Astrocyte (in vitro differentiated cells and primary cell): Measurements from ENCODE around the gene TXNDC17. TPM values are rescaled to one million over a fixed set of nuclear protein-coding genes. Genes with fewer than 3 reads are reported as not detected.

Source experiments
- DNase-seq: peaks from one replicate; pipeline ENCODE4 v3.0.0-alpha.2; 2010; ENCODE audit warnings: low read depth
- FAIRE-seq: peaks from 2 replicates; lab custom pipeline; 2011; peaks lifted over from hg19 to GRCh38; lab: Jason Lieb, UNC
- H2AFZ ChIP-seq: 2 replicates; pipeline ENCODE4 v1.6.0; 2012; ENCODE audit warnings: low read depth, low read length, inconsistent platforms
- H3K27ac ChIP-seq: 2 replicates; pipeline ENCODE4 v1.5.1; 2011; ENCODE audit warnings: low read depth, low read length, inconsistent platforms
- H3K27me3 ChIP-seq: 2 replicates; pipeline ENCODE4 v1.6.0; 2011; ENCODE audit warnings: low read length, inconsistent platforms; ENCODE audit not compliant: insufficient read depth
- H3K36me3 ChIP-seq: 2 replicates; pipeline ENCODE4 v1.5.1; 2011; ENCODE audit warnings: low read length, inconsistent platforms; ENCODE audit not compliant: insufficient read depth
- H3K4me1 ChIP-seq: 2 replicates; pipeline ENCODE4 v1.5.1; 2011; ENCODE audit warnings: low read length, inconsistent platforms; ENCODE audit not compliant: insufficient read depth
- H3K4me2 ChIP-seq: 2 replicates; pipeline ENCODE4 v1.6.0; 2012; ENCODE audit warnings: low read length, inconsistent platforms
- H3K4me3 ChIP-seq: 2 replicates; pipeline ENCODE4 v1.5.1; 2011; ENCODE audit warnings: low read depth, mild to moderate bottlenecking, low read length, inconsistent platforms; ENCODE audit not compliant: insufficient read depth
- H3K79me2 ChIP-seq: 2 replicates; pipeline ENCODE4 v1.6.0; 2012; ENCODE audit warnings: mild to moderate bottlenecking, low read length, inconsistent platforms; ENCODE audit not compliant: insufficient read depth
- H3K9ac ChIP-seq: 2 replicates; pipeline ENCODE4 v1.6.0; 2012; ENCODE audit warnings: mild to moderate bottlenecking, low read length, inconsistent platforms
- H3K9me3 ChIP-seq: 2 replicates; pipeline ENCODE4 v1.5.1; 2012; ENCODE audit warnings: low read depth, mild to moderate bottlenecking, low read length, inconsistent platforms; ENCODE audit not compliant: insufficient read depth
- H4K20me1 ChIP-seq: 2 replicates; pipeline ENCODE4 v1.6.0; 2012; ENCODE audit warnings: low read length, inconsistent platforms; ENCODE audit not compliant: insufficient read depth
- H3K27ac Mint-ChIP-seq: one replicate; pipeline ENCODE4 v1.8.0; 2021; ENCODE audit warnings: mild to moderate bottlenecking, mixed read lengths; ENCODE audit not compliant: unreplicated experiment
- H3K27me3 Mint-ChIP-seq: one replicate; pipeline ENCODE4 v1.8.0; 2021; ENCODE audit warnings: low read depth, mixed read lengths; ENCODE audit not compliant: unreplicated experiment
- H3K36me3 Mint-ChIP-seq: one replicate; pipeline ENCODE4 v1.8.0; 2021; ENCODE audit warnings: low read depth, mixed read lengths; ENCODE audit not compliant: unreplicated experiment
- H3K4me1 Mint-ChIP-seq: one replicate; pipeline ENCODE4 v1.8.0; 2021; ENCODE audit warnings: low read depth, mixed read lengths; ENCODE audit not compliant: unreplicated experiment
- H3K4me3 Mint-ChIP-seq: one replicate; pipeline ENCODE4 v1.8.0; 2021; ENCODE audit warnings: mild to moderate bottlenecking, moderate library complexity, mixed read lengths; ENCODE audit not compliant: unreplicated experiment
- H3K9me3 Mint-ChIP-seq: one replicate; pipeline ENCODE4 v1.8.0; 2021; ENCODE audit warnings: mild to moderate bottlenecking, mixed read lengths; ENCODE audit not compliant: unreplicated experiment
- EZH2 ChIP-seq: IDR thresholded peaks from 2 replicates; pipeline ENCODE4 v1.6.1; 2012; ENCODE audit warnings: mild to moderate bottlenecking, low read length, inconsistent platforms; ENCODE audit not compliant: insufficient read depth
- total RNA-seq: library from RNA; stranded (reverse); gene quantifications from 2 replicates; pipeline ENCODE4 v1.2.1, GENCODE V29; 2021
- TF ChIP-seq, protein P1 (sequence below): IDR thresholded peaks from 2 replicates; pipeline ENCODE4 v1.5.1; 2011; ENCODE audit warnings: low read depth, mild to moderate bottlenecking, inconsistent platforms, low read length, moderate library complexity; ENCODE audit not compliant: insufficient read depth

TXNDC17 gene
- total RNA-seq, 1 donor from 2014 or later, result 158 TPM

DNA sequence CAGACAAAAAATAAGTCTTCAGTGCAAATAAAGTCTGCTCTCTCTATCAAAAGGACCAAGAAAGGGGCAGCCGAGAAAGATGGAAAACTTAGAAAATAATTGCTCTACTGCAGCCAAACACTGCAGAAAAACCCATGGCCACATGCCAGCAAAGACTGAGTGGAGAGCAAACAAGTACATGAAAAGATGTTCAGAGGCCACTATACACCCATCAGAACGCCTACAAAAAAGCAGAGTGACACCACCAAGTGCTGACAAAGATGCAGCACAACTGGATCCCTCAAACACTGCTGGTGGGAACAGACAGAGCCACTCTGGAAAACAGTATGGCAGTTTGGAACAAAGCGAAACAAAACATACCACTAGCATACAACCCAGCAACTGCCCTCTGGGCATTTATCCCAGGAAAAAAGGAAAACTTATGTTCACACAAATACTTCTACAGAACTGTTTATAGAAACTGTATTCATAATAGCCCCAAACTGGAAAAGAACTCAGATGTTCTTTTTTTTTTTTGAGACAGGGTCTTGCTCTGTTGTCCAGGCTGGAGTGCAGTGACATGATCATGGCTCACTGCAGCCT is 37.0 kb upstream of the TXNDC17 start:
- peaks cover 14% of the 10 kb centered on the region for H4K20me1 ChIP-seq
- H3K36me3 ChIP-seq, result peaks cover 45% of the 10 kb centered on the region
- H3K9me3 ChIP-seq, result no peaks in the 10 kb centered on the region
- no peak for FAIRE-seq
- H3K79me2 ChIP-seq, result no peaks in the 10 kb centered on the region
- no peak overlapping the region for H2AFZ ChIP-seq
- no peaks in the 10 kb centered on the region for H3K9me3 Mint-ChIP-seq
- no peaks in the 10 kb centered on the region for H3K27me3 Mint-ChIP-seq
- H3K4me2 ChIP-seq, result no peak overlapping the region
- H3K36me3 Mint-ChIP-seq, result peaks cover 35% of the 10 kb centered on the region
- no peak for DNase-seq
- H3K27ac ChIP-seq, result no peak overlapping the region
- no peak overlapping the region for H3K4me3 ChIP-seq
- no peak overlapping the region for H3K27ac Mint-ChIP-seq
- H3K4me1 ChIP-seq, result peaks cover 5% of the 10 kb centered on the region
- H3K9ac ChIP-seq, result no peak overlapping the region
- H3K27me3 ChIP-seq, result no peaks in the 10 kb centered on the region
- H3K4me1 Mint-ChIP-seq, result peaks cover 4% of the 10 kb centered on the region
- TF ChIP-seq, protein P1, sequence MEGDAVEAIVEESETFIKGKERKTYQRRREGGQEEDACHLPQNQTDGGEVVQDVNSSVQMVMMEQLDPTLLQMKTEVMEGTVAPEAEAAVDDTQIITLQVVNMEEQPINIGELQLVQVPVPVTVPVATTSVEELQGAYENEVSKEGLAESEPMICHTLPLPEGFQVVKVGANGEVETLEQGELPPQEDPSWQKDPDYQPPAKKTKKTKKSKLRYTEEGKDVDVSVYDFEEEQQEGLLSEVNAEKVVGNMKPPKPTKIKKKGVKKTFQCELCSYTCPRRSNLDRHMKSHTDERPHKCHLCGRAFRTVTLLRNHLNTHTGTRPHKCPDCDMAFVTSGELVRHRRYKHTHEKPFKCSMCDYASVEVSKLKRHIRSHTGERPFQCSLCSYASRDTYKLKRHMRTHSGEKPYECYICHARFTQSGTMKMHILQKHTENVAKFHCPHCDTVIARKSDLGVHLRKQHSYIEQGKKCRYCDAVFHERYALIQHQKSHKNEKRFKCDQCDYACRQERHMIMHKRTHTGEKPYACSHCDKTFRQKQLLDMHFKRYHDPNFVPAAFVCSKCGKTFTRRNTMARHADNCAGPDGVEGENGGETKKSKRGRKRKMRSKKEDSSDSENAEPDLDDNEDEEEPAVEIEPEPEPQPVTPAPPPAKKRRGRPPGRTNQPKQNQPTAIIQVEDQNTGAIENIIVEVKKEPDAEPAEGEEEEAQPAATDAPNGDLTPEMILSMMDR, result no peak
- TF ChIP-seq EZH2, result no peak
- no peak overlapping the region for H3K4me3 Mint-ChIP-seq

DNA sequence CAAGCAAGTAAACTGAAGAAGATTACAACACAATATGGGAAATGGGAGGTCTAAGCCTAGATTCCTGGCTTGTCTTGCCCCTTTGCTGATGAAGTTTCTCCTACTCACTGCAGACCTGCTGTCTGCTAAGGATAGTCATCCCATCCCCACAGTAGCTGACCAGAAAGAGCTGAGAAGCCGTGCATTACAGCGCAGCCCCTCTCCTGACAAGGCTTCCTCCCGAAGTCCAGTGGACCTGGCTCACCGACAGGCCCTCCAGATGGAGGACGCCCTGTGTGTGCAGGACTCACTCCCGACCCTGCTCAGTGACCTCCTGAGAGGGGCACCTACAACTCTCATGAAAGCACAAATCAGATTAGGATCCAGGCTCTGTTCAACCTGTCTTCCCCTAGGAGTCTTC is 35.7 kb upstream of the TXNDC17 start:
- no peak for FAIRE-seq
- H3K36me3 Mint-ChIP-seq, result peaks cover 31% of the 10 kb centered on the region

DNA sequence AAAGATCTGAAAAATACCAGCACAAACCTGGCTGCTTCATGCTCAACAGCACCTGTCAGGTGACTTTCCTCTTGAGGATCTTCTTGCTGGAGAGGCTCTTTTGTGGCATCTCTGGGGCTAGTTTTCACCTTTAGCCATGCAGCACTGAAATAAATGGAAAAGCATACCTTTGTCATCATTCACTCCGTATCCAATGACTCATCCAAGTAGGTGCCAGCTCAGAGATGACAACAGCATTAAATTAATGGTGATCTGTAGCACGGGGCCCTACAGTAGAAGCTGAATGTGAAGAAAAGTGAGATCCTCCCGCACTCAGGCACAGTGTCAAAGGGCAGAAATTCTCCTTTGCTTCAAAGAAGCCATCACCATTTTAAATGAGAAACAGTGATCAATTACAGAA is 32.5 kb upstream of the TXNDC17 start:
- peak; percentile 26 for FAIRE-seq
- H3K27ac Mint-ChIP-seq, result no peak overlapping the region

More for the DNA sequence above, 35.7 kb upstream of the TXNDC17 start:
- Mint-ChIP-seq H3K4me3 (no peak overlapping the region), H3K9me3 (no peaks in the 10 kb centered on the region), H3K4me1 (peaks cover 14% of the 10 kb centered on the region), H3K27me3 (no peaks in the 10 kb centered on the region), H3K27ac (no peak overlapping the region)
- no peak overlapping the region for H3K27ac ChIP-seq
- H3K4me1 ChIP-seq, result peaks cover 5% of the 10 kb centered on the region
- no peak overlapping the region for H2AFZ ChIP-seq
- no peak overlapping the region for H3K4me3 ChIP-seq
- no peaks in the 10 kb centered on the region for H3K79me2 ChIP-seq
- H3K36me3 ChIP-seq, result peaks cover 49% of the 10 kb centered on the region
- no peaks in the 10 kb centered on the region for H3K9me3 ChIP-seq
- no peaks in the 10 kb centered on the region for H3K27me3 ChIP-seq
- no peak for DNase-seq
- no peak overlapping the region for H3K4me2 ChIP-seq
- H3K9ac ChIP-seq, result no peak overlapping the region
- TF ChIP-seq, protein P1, result no peak
- peaks cover 14% of the 10 kb centered on the region for H4K20me1 ChIP-seq

More for the DNA sequence above, 32.5 kb upstream of the TXNDC17 start:
- H3K4me3 ChIP-seq, result no peak overlapping the region
- H4K20me1 ChIP-seq, result peaks cover 2% of the 10 kb centered on the region
- Mint-ChIP-seq H3K36me3 (peaks cover 23% of the 10 kb centered on the region), H3K27me3 (no peaks in the 10 kb centered on the region), H3K4me1 (peaks cover 14% of the 10 kb centered on the region), H3K9me3 (no peaks in the 10 kb centered on the region), H3K4me3 (no peak overlapping the region)
- no peak overlapping the region for H2AFZ ChIP-seq
- TF ChIP-seq, protein P1, result no peak
- no peak for TF ChIP-seq EZH2
- no peak overlapping the region for H3K4me2 ChIP-seq
- H3K27me3 ChIP-seq, result no peaks in the 10 kb centered on the region
- H3K79me2 ChIP-seq, result peaks cover 2% of the 10 kb centered on the region
- peaks cover 5% of the 10 kb centered on the region for H3K4me1 ChIP-seq
- no peak overlapping the region for H3K9ac ChIP-seq
- no peaks in the 10 kb centered on the region for H3K9me3 ChIP-seq
- peak; percentile 56 for DNase-seq
- peak overlapping the region; percentile 12 for H3K27ac ChIP-seq
- H3K36me3 ChIP-seq, result peaks cover 45% of the 10 kb centered on the region
